Activated naive CD8-positive, alpha-beta T cell (primary cell): ENCODE data around the gene AGPAT3.

Experiments
- H3K27ac Mint-ChIP-seq: one replicate; pipeline ENCODE4 v1.8.0; 2021; ENCODE audit warnings: mixed read lengths
- H3K27me3 Mint-ChIP-seq: one replicate; pipeline ENCODE4 v1.8.0; 2021; ENCODE audit warnings: mixed read lengths
- H3K36me3 Mint-ChIP-seq: one replicate; pipeline ENCODE4 v1.8.0; 2021; ENCODE audit warnings: mixed read lengths
- H3K4me1 Mint-ChIP-seq: one replicate; pipeline ENCODE4 v1.8.0; 2021; ENCODE audit warnings: low read depth, mixed read lengths
- H3K4me3 Mint-ChIP-seq: one replicate; pipeline ENCODE4 v1.8.0; 2021; ENCODE audit warnings: mild to moderate bottlenecking, mixed read lengths
- H3K9me3 Mint-ChIP-seq: one replicate; pipeline ENCODE4 v1.8.0; 2021; ENCODE audit warnings: low read depth, mixed read lengths

Gene AGPAT3

GRCh38 chr21:43972850-43973633 is 108.0 kb downstream of the AGPAT3 start:
- Mint-ChIP-seq H3K27ac (no peak overlapping the region), H3K27me3 (no peaks in the 10 kb centered on the region), H3K4me1 (peaks cover 6% of the 10 kb centered on the region), H3K4me3 (no peak overlapping the region), H3K9me3 (no peaks in the 10 kb centered on the region), H3K36me3 (no peaks in the 10 kb centered on the region)

- H3K4me3 Mint-ChIP-seq, result no peak overlapping the region
- H3K9me3 Mint-ChIP-seq, result no peaks in the 10 kb centered on the region
- H3K4me1 Mint-ChIP-seq, result peaks cover 6% of the 10 kb centered on the region
- no peaks in the 10 kb centered on the region for H3K36me3 Mint-ChIP-seq
- no peak overlapping the region for H3K27ac Mint-ChIP-seq
- H3K27me3 Mint-ChIP-seq, result no peaks in the 10 kb centered on the region
These were observed 108.6 kb downstream of the AGPAT3 start for GRCh38 chr21:43973634-43973955.

- Mint-ChIP-seq H3K4me3 (no peak overlapping the region), H3K4me1 (peaks cover 6% of the 10 kb centered on the region), H3K36me3 (no peaks in the 10 kb centered on the region), H3K9me3 (no peaks in the 10 kb centered on the region), H3K27me3 (no peaks in the 10 kb centered on the region), H3K27ac (no peak overlapping the region)
These were observed 109.9 kb downstream of the AGPAT3 start for GRCh38 chr21:43974791-43975468.

GRCh38 chr21:43975469-43976098 is 110.6 kb downstream of the AGPAT3 start:
- H3K4me3 Mint-ChIP-seq, result no peak overlapping the region
- peaks cover 6% of the 10 kb centered on the region for H3K4me1 Mint-ChIP-seq
- H3K27ac Mint-ChIP-seq, result no peak overlapping the region
- no peaks in the 10 kb centered on the region for H3K9me3 Mint-ChIP-seq
- no peaks in the 10 kb centered on the region for H3K27me3 Mint-ChIP-seq
- H3K36me3 Mint-ChIP-seq, result no peaks in the 10 kb centered on the region

GRCh38 chr21:43976661-43977060 is 111.6 kb downstream of the AGPAT3 start:
- Mint-ChIP-seq H3K4me3 (no peak overlapping the region), H3K9me3 (no peaks in the 10 kb centered on the region), H3K36me3 (no peaks in the 10 kb centered on the region), H3K27ac (no peak overlapping the region), H3K4me1 (peaks cover 6% of the 10 kb centered on the region), H3K27me3 (no peaks in the 10 kb centered on the region)

- Mint-ChIP-seq H3K27me3 (no peaks in the 10 kb centered on the region), H3K9me3 (no peaks in the 10 kb centered on the region), H3K4me3 (no peak overlapping the region), H3K36me3 (no peaks in the 10 kb centered on the region), H3K27ac (no peak overlapping the region), H3K4me1 (peaks cover 8% of the 10 kb centered on the region)
These were observed 113.0 kb downstream of the AGPAT3 start for GRCh38 chr21:43978060-43978459.

- H3K4me3 Mint-ChIP-seq, result no peak overlapping the region
- no peaks in the 10 kb centered on the region for H3K36me3 Mint-ChIP-seq
- H3K4me1 Mint-ChIP-seq, result peaks cover 11% of the 10 kb centered on the region
- H3K27me3 Mint-ChIP-seq, result no peaks in the 10 kb centered on the region
- no peaks in the 10 kb centered on the region for H3K9me3 Mint-ChIP-seq
- H3K27ac Mint-ChIP-seq, result no peak overlapping the region
These were observed 114.6 kb downstream of the AGPAT3 start for GRCh38 chr21:43979654-43980053.

GRCh38 chr21:43981151-43981870 is 116.3 kb downstream of the AGPAT3 start:
- Mint-ChIP-seq H3K4me1 (peaks cover 19% of the 10 kb centered on the region), H3K4me3 (no peak overlapping the region), H3K27ac (no peak overlapping the region), H3K27me3 (no peaks in the 10 kb centered on the region), H3K36me3 (no peaks in the 10 kb centered on the region), H3K9me3 (no peaks in the 10 kb centered on the region)

- H3K36me3 Mint-ChIP-seq, result no peaks in the 10 kb centered on the region
- H3K4me1 Mint-ChIP-seq, result peaks cover 23% of the 10 kb centered on the region
- no peak overlapping the region for H3K27ac Mint-ChIP-seq
- no peaks in the 10 kb centered on the region for H3K9me3 Mint-ChIP-seq
- H3K27me3 Mint-ChIP-seq, result no peaks in the 10 kb centered on the region
- H3K4me3 Mint-ChIP-seq, result no peak overlapping the region
These were observed 116.8 kb downstream of the AGPAT3 start for GRCh38 chr21:43981871-43982210.

GRCh38 chr21:43982489-43983078 is 117.6 kb downstream of the AGPAT3 start:
- no peaks in the 10 kb centered on the region for H3K27me3 Mint-ChIP-seq
- H3K36me3 Mint-ChIP-seq, result no peaks in the 10 kb centered on the region
- no peaks in the 10 kb centered on the region for H3K9me3 Mint-ChIP-seq
- H3K4me3 Mint-ChIP-seq, result no peak overlapping the region
- H3K27ac Mint-ChIP-seq, result no peak overlapping the region
- peaks cover 23% of the 10 kb centered on the region for H3K4me1 Mint-ChIP-seq

- Mint-ChIP-seq H3K9me3 (no peaks in the 10 kb centered on the region), H3K4me1 (peaks cover 23% of the 10 kb centered on the region), H3K27ac (no peak overlapping the region)
These were observed 118.4 kb downstream of the AGPAT3 start for GRCh38 chr21:43983390-43983789.

GRCh38 chr21:43983860-43984420 is 118.9 kb downstream of the AGPAT3 start:
- H3K4me1 Mint-ChIP-seq, result peaks cover 23% of the 10 kb centered on the region
- H3K36me3 Mint-ChIP-seq, result no peaks in the 10 kb centered on the region
- no peak overlapping the region for H3K4me3 Mint-ChIP-seq
- H3K9me3 Mint-ChIP-seq, result no peaks in the 10 kb centered on the region
- H3K27me3 Mint-ChIP-seq, result no peaks in the 10 kb centered on the region
- H3K27ac Mint-ChIP-seq, result no peak overlapping the region

More at GRCh38 chr21:43983390-43983789, 118.4 kb downstream of the AGPAT3 start:
- Mint-ChIP-seq H3K36me3 (no peaks in the 10 kb centered on the region), H3K4me3 (no peak overlapping the region), H3K27me3 (no peaks in the 10 kb centered on the region)

GRCh38 chr21:43984905-43985689 is 120.1 kb downstream of the AGPAT3 start:
- H3K4me3 Mint-ChIP-seq, result no peak overlapping the region
- H3K9me3 Mint-ChIP-seq, result no peaks in the 10 kb centered on the region
- no peaks in the 10 kb centered on the region for H3K36me3 Mint-ChIP-seq
- peaks cover 23% of the 10 kb centered on the region for H3K4me1 Mint-ChIP-seq
- H3K27ac Mint-ChIP-seq, result peak overlapping the region; percentile 76
- no peaks in the 10 kb centered on the region for H3K27me3 Mint-ChIP-seq

- Mint-ChIP-seq H3K27me3 (no peaks in the 10 kb centered on the region), H3K9me3 (no peaks in the 10 kb centered on the region), H3K4me1 (peaks cover 23% of the 10 kb centered on the region), H3K27ac (peak overlapping the region; percentile 76), H3K36me3 (no peaks in the 10 kb centered on the region), H3K4me3 (no peak overlapping the region)
These were observed 120.7 kb downstream of the AGPAT3 start for GRCh38 chr21:43985690-43986251.
